ENCODE results near the gene SLC25A38. TPM values are rescaled to one million over a fixed set of nuclear protein-coding genes. Genes with fewer than 3 reads are reported as not detected.
"Not testable (repeated sequence)": the region's sequence is repeated elsewhere in the genome, so short reads cannot be mapped to it uniquely, and the experiment has no call there.

The SLC25A38 gene
- total RNA-seq, 1 donor from 2014 or later, result 30.8 TPM

DNA sequence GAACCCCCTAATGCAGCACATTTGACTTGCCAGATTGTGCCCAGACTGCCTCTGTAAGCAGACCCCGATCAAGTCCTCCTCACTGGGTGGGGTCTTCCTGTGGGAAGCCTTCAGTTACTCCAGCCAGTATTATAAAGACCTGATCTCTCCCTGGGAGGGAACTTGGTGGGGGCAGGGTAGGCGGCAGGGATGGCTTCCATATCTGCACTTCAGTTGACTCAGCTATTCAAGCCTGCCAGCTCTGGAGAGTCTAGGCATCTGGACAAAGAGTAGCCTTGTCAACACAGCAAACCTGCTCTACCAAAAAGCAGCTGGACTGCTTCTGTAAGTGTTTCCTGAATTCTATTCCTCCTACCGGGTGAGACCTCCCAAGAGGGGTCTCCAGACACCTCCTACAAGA lies 21.0 kb upstream of the SLC25A38 start:
- Histone ChIP-seq H3K27me3 (ENCODE audit: control insufficient read depth, insufficient read depth, low read length) (no peaks in the 10 kb centered on the region), H3K36me3 (ENCODE audit: control insufficient read depth, insufficient read depth, low read length) (no peaks in the 10 kb centered on the region), H3K4me3 (ENCODE audit: low read depth, low read length) (no peak overlapping the region)
- TF ChIP-seq, protein P1, sequence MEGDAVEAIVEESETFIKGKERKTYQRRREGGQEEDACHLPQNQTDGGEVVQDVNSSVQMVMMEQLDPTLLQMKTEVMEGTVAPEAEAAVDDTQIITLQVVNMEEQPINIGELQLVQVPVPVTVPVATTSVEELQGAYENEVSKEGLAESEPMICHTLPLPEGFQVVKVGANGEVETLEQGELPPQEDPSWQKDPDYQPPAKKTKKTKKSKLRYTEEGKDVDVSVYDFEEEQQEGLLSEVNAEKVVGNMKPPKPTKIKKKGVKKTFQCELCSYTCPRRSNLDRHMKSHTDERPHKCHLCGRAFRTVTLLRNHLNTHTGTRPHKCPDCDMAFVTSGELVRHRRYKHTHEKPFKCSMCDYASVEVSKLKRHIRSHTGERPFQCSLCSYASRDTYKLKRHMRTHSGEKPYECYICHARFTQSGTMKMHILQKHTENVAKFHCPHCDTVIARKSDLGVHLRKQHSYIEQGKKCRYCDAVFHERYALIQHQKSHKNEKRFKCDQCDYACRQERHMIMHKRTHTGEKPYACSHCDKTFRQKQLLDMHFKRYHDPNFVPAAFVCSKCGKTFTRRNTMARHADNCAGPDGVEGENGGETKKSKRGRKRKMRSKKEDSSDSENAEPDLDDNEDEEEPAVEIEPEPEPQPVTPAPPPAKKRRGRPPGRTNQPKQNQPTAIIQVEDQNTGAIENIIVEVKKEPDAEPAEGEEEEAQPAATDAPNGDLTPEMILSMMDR (IDR thresholded peaks at IDR 0.05; ENCODE audit: insufficient read depth, low read length, poor library complexity, severe bottlenecking), result no peak
- DNase-seq (ENCODE audit: low read depth), result no peak

DNA sequence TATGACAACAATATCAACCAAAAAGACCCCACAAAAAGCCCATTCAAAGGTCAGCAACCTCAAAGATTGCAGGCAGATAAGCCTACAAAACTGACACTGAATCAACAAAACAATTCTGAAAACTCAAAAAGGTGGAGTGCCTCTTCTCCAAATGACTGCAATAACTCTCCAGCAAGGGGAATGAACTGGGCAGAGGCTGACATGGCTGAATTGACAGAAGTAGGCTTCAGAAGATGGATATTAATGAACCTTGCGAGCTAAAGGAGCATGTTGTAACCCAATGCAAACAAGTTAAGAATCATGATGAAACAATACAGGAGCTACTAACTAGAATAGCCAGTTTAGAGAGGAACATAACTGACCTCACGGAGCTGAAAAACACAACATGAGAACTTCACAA lies 20.4 kb upstream of the SLC25A38 start:
- TF ChIP-seq, protein P1 (IDR thresholded peaks at IDR 0.05; ENCODE audit: insufficient read depth, low read length, poor library complexity, severe bottlenecking), result no peak
- Histone ChIP-seq H3K27me3 (ENCODE audit: control insufficient read depth, insufficient read depth, low read length) (no peaks in the 10 kb centered on the region), H3K36me3 (ENCODE audit: control insufficient read depth, insufficient read depth, low read length) (no peaks in the 10 kb centered on the region), H3K4me3 (ENCODE audit: low read depth, low read length) (no peak overlapping the region)
- DNase-seq (ENCODE audit: low read depth), result no peak

DNA sequence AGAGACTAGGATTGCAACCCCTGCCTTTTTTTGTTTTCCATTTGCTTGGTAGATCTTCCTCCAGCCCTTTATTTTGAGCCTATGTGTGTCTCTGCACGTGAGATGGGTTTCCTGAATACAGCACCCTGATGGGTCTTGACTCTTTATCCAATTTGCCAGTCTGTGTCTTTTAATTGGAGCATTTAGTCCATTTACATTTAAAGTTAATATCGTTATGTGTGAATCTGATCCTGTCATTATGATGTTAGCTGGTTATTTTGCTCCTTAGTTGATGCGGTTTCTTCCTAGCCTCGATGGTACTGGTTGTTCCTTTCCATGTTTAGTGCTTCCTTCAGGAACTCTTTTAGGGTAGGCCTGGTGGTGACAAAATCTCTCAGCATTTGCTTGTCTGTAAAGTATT lies 12.7 kb upstream of the SLC25A38 start:
- not testable (repeated sequence) for H3K36me3 ChIP-seq (ENCODE audit: control insufficient read depth, insufficient read depth, low read length); DNase-seq (ENCODE audit: low read depth); H3K27me3 ChIP-seq (ENCODE audit: control insufficient read depth, insufficient read depth, low read length); H3K4me3 ChIP-seq (ENCODE audit: low read depth, low read length)

DNA sequence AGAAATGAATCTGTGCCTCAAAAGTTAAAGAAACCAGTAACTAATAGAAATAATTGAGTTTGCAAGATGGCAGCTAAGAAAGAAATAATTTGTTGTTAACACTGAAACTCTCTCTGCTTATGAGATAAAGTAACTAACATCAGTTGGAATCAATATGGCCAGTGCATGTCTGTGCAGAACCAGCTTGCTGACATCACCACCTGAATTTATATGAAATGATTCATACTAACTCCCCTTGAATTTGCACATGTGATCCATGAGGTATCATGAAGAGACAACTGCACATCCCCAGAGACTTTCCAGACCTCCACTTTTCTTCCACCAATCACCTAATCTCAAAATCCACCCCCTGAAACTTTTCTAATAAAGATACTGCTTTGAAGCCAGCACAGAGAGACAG lies 10.3 kb upstream of the SLC25A38 start:
- no peak overlapping the region for H3K4me3 ChIP-seq (ENCODE audit: low read depth, low read length)
- TF ChIP-seq, protein P1 (IDR thresholded peaks at IDR 0.05; ENCODE audit: insufficient read depth, low read length, poor library complexity, severe bottlenecking), result no peak
- no peaks in the 10 kb centered on the region for H3K36me3 ChIP-seq (ENCODE audit: control insufficient read depth, insufficient read depth, low read length)
- DNase-seq (ENCODE audit: low read depth), result no peak
- no peaks in the 10 kb centered on the region for H3K27me3 ChIP-seq (ENCODE audit: control insufficient read depth, insufficient read depth, low read length)

DNA sequence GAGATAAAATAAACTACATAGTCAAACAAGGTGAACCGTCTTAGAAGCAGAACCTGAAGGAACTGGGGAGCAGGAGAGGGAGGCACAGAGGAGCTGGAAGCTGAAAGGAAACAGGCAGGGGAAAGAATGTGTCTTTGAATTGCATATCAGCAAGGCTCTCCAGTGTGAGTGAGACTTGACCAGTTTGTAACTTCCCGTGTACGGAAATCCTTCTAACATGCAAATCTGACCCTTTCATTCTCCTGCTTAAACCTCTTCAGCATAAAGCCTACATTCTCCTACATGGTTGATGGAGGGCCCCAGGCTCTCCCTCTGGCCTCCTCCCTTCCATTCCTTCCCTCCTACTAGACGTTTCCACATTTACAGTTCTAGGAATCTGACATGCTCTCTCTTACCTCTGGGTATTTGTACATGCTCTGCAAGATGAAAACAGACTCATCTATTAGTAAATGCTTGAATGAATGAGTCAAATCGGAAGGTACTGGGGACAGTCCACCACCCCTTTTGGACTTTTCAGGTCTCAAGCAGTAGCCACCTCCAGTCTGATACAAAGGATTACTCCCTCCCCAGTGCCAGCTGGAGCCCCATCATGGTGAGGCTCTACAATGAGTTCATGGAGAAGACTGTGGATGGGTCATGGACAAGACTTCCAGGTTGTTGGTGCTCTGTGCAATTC lies 6.1 kb upstream of the SLC25A38 start:
- Histone ChIP-seq H3K36me3 (ENCODE audit: control insufficient read depth, insufficient read depth, low read length) (no peaks in the 10 kb centered on the region), H3K4me3 (ENCODE audit: low read depth, low read length) (no peak overlapping the region), H3K27me3 (ENCODE audit: control insufficient read depth, insufficient read depth, low read length) (no peaks in the 10 kb centered on the region)
- TF ChIP-seq, protein P1 (IDR thresholded peaks at IDR 0.05; ENCODE audit: insufficient read depth, low read length, poor library complexity, severe bottlenecking), result no peak
- DNase-seq (ENCODE audit: low read depth), result no peak

DNA sequence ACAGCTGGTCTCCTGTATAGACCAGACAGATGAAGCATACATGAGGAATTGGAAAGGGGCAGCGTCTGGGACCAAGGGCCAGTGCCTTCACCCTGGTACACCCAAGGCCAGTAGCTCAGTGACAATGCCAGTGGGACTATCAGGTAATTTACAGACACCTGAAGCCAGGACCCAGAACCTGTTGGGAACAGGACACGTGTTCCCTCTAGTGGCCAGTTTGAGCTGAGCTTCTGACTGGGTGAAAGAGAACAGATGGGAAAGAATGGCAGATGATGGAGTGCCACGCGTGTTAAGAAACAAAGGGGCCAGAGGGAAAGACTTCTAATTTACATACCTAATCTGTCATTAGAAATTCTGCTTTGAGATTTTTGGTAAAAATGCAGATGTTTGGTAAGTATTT lies 5.1 kb upstream of the SLC25A38 start:
- DNase-seq (ENCODE audit: low read depth), result no peak
- Histone ChIP-seq H3K4me3 (ENCODE audit: low read depth, low read length) (no peak overlapping the region), H3K36me3 (ENCODE audit: control insufficient read depth, insufficient read depth, low read length) (no peaks in the 10 kb centered on the region), H3K27me3 (ENCODE audit: control insufficient read depth, insufficient read depth, low read length) (no peaks in the 10 kb centered on the region)
- TF ChIP-seq, protein P1 (IDR thresholded peaks at IDR 0.05; ENCODE audit: insufficient read depth, low read length, poor library complexity, severe bottlenecking), result peak; percentile 76
